Heart right ventricle (tissue), 16 donors: ENCODE data around the gene OR14C36. TPM values are rescaled to one million over a fixed set of nuclear protein-coding genes. Genes with fewer than 3 reads are reported as not detected.

ENCODE experiments used
- ATAC-seq, 8 donors: fragments of 200-7000 bp; cut with Tn5 transposase; one replicate each; pipeline ENCODE4 v1.9.1; 2020; ENCODE audit warnings: mild to moderate bottlenecking in 8 of 8, moderate library complexity in 8 of 8, moderate number of reproducible peaks in 1 of 8
- DNase-seq, 2 donors: peaks; one replicate each; pipeline ENCODE4 v3.0.0-alpha.2; 2020
- H3K27ac ChIP-seq, 10 donors: fragments of 200-600 bp; sonication (generic) in 2 of 10; one replicate each; pipeline versions ENCODE4 v1.5.0 to v1.8.0; 2020 to 2022; ENCODE audit warnings: mild to moderate bottlenecking in 3 of 10
- H3K27me3 ChIP-seq, 7 donors: fragments of 200-600 bp; one replicate each; pipeline ENCODE4 v1.8.0; 2021 to 2022; ENCODE audit warnings: mild to moderate bottlenecking in 2 of 7
- H3K36me3 ChIP-seq, 9 donors: fragments of 200-600 bp; sonication (generic) in 1 of 9; one replicate each; pipeline versions ENCODE4 v1.5.0 to v1.8.0; 2020 to 2022; ENCODE audit warnings: mild to moderate bottlenecking in 2 of 9
- H3K4me1 ChIP-seq, 9 donors: fragments of 200-600 bp; sonication (generic) in 1 of 9; one replicate each; pipeline versions ENCODE4 v1.5.0 to v1.8.0; 2020 to 2022; ENCODE audit warnings: mild to moderate bottlenecking in 4 of 9
- H3K4me3 ChIP-seq, 10 donors: fragments of 200-600 bp; sonication (generic) in 2 of 10; one replicate each; pipeline versions ENCODE4 v1.5.0 to v1.8.0; 2020 to 2022; ENCODE audit warnings: mild to moderate bottlenecking in 7 of 10, moderate library complexity in 2 of 10
- H3K9me3 ChIP-seq, 11 donors: fragments of 200-600 bp in 10 of 11; sonication (generic) in 2 of 11; one replicate each; pipeline versions ENCODE4 v1.5.0 to v1.8.0; 2013 to 2022; ENCODE audit warnings: mild to moderate bottlenecking in 2 of 11, control low read depth in 1 of 11, moderate library complexity in 1 of 11
- WGBS, 2 donors: extraction: QIAGEN DNeasy Blood & Tissue Kit; methylation state at CpG; one replicate each; pipeline ENCODE4 v1.1.7; 2013; ENCODE audit warnings: inconsistent platforms in 1 of 2; 5-methylcytosine and 5-hydroxymethylcytosine counted together
- intact Hi-C, 10 donors: fragments of 100-400 bp; cut with DNase I; formaldehyde crosslinking; loops; one replicate each; pipeline versions ENCODE4 v1.11.1 to v1.14.2; 2022
- polyA plus RNA-seq, 2 donors: library from polyadenylated mRNA; stranded (reverse); fragments of 200-250 nt; gene quantifications; one replicate each; pipeline ENCODE4 v1.2.3, GENCODE V29; 2013
- total RNA-seq, 10 donors: library from RNA; stranded (reverse); fragmentation: NEBNext Ultra II Directional in 3 of 10; extraction: Animal tissue kit (Norgen Biotek cat#: 25700) in 3 of 10; gene quantifications; one replicate each; pipeline versions ENCODE4 v1.2.1 to v1.2.4, GENCODE V29; 2021 to 2023
- TF ChIP-seq, protein P1 (sequence below), 9 donors: fragments of 200-600 bp; sonication (generic) in 2 of 9; IDR thresholded peaks; one replicate each; pipeline versions ENCODE4 v1.5.0 to v1.8.0; 2021 to 2022; ENCODE audit warnings: antibody characterized with exemption in 9 of 9, mild to moderate bottlenecking in 5 of 9, moderate library complexity in 1 of 9
- donor health status: Arrhythmogenic right ventricular cardiomyopathy.
- donor health status: ischemic (EF 13 %, LVEDD 7.1; RV severe dilation, severe dysfunction).
- donor health status: healthy with polysubstance abuse.
- donor health status: DM: no; HTN: yes; CAD: no.
- donor health status: DM: no; HTN: no; CAD: no.
- donor health status: ischemic (EF 25% LVEDD 6.9; RV normal size, moderate dysfunction).
- donor health status: ischemic (EF 25% LVEDD 5.7; RV mildly dilated, moderate dysfunction).
- donor health status: healthy.
- donor health status: DM: yes; HTN: yes; CAD: no.
- donor health status: Ischemic cardiomyopathy.
- donor health status: ischemic (EF 35%, LVEDD 5.7; RV mildly dilated, moderate dysfunction).
- donor health status: nonischemic (EF 11% LVEDD 7.7; RV severe dilation, severe dysfunction).
- donor health status: DM: yes; HTN: yes; CAD: no.
- donor health status: PGD.
- donor health status: ischemic (EF 29% LVEDD 5.4; RV normal size, mild dysfunction).
- donor health status: nonischemic (EF 23%, LVEDD 6.1; RV moderate dilation, normal function).

Gene OR14C36
- total and polyA plus RNA-seq, 12 donors = not detected

DNA sequence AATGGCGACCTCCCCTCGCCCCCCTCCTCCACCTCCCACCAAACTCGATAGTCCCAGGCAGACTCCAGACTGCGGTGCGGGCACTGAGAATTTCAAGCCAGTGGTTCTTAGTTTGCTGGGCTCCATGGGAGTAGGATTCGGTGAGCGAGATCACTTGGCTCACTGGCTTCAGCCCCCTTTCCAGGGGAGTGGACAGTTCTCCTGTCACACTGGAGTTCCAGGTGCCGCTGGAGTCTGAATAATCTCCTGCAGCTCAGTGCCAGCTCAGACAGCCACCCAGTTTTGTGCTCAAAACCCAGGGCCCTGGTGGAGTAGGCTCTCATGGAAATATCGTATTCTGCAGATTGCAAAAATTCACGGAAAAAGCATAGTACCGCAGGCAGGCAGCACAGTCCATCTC lies 31.8 kb upstream of the OR14C36 start:
- no peaks in the 10 kb centered on the region for H3K27me3 ChIP-seq
- H3K4me1 ChIP-seq = no peaks in the 10 kb centered on the region
- ATAC-seq = no peak
- H3K4me3 ChIP-seq = no peak overlapping the region
- H3K9me3 ChIP-seq = peaks cover 0 to 34% (median 8%) of the 10 kb centered on the region in 11 donors
- H3K36me3 ChIP-seq = no peaks in the 10 kb centered on the region
- H3K27ac ChIP-seq = no peak overlapping the region
- WGBS, 2 donors = 76 to 84% methylated on average over 11 of the region's 11 CpGs
- TF ChIP-seq, protein P1, sequence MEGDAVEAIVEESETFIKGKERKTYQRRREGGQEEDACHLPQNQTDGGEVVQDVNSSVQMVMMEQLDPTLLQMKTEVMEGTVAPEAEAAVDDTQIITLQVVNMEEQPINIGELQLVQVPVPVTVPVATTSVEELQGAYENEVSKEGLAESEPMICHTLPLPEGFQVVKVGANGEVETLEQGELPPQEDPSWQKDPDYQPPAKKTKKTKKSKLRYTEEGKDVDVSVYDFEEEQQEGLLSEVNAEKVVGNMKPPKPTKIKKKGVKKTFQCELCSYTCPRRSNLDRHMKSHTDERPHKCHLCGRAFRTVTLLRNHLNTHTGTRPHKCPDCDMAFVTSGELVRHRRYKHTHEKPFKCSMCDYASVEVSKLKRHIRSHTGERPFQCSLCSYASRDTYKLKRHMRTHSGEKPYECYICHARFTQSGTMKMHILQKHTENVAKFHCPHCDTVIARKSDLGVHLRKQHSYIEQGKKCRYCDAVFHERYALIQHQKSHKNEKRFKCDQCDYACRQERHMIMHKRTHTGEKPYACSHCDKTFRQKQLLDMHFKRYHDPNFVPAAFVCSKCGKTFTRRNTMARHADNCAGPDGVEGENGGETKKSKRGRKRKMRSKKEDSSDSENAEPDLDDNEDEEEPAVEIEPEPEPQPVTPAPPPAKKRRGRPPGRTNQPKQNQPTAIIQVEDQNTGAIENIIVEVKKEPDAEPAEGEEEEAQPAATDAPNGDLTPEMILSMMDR (IDR thresholded peaks at IDR 0.05) = no peak
- no peak for DNase-seq
- intact Hi-C loops = no loop called here

DNA sequence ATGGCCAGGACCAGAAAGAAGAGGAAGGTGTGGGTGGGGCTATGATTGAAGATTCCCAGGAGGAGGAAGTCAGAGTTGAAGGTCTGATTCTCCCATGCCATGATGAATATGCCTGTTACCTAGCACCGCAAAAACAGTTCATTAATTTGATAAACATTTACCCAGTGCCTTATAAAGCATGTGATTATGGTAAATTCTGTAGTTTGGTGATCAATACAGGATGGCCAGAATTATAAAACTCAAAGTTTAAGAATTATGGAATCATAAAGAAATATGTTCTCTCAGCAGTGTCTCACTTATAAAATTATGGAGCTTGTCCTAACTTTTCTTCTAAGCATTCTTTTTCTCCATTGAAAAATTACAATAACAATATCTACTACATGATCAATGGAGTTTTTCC lies 24.1 kb upstream of the OR14C36 start, which contains the start of gene OR2M7:
TSS of gene OR2M7 (minus strand) at position 101 of the 400 bp plus-strand sequence. CDS start at position 101, 0 bp downstream.
- Histone ChIP-seq H3K4me1 (no peaks in the 10 kb centered on the region), H3K27ac (no peak within 1 kb of the TSS), H3K27me3 (no peaks in the 10 kb centered on the region), H3K4me3 (no peak within 1 kb of the TSS), H3K9me3 (peaks cover 0 to 3% (median 0%) of the 10 kb centered on the region in 11 donors), H3K36me3 (no peaks in the 10 kb centered on the region)
- TF ChIP-seq, protein P1 (IDR thresholded peaks at IDR 0.05) = no peak
- WGBS, 2 donors = 88 to 89% methylated on average over 1 of the region's 1 CpG
- DNase-seq (no peak), ATAC-seq (no peak)
- intact Hi-C loops = no loop called here

DNA sequence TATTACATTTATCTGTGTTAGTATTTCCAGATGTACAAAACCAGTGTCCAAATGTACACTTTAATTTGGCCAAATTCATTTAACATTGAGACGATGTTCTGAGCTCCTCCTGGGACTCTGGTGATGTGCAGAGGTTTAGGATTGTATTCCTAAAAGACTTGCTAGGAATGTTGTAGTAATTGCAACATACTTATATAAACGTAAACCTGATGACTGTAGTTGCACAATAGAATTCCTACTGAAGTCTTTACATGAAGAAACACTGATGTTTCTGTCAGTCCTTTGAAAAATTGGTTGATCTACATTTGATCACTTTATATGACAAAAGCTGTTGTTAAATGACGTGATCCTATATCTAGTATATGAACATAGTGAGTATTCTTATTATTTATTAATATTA lies 5.1 kb upstream of the OR14C36 start:
- ATAC-seq (no peak), DNase-seq (no peak)
- WGBS, 2 donors = 40 to 42% methylated on average over 3 of the region's 3 CpGs
- no peaks in the 10 kb centered on the region for H3K27me3 ChIP-seq
- no peaks in the 10 kb centered on the region for H3K36me3 ChIP-seq
- H3K9me3 ChIP-seq = no peaks in the 10 kb centered on the region
- no peak overlapping the region for H3K27ac ChIP-seq
- TF ChIP-seq, protein P1 (IDR thresholded peaks at IDR 0.05) = no peak
- no peaks in the 10 kb centered on the region for H3K4me1 ChIP-seq
- H3K4me3 ChIP-seq = no peak overlapping the region
- intact Hi-C loops = no loop called here

DNA sequence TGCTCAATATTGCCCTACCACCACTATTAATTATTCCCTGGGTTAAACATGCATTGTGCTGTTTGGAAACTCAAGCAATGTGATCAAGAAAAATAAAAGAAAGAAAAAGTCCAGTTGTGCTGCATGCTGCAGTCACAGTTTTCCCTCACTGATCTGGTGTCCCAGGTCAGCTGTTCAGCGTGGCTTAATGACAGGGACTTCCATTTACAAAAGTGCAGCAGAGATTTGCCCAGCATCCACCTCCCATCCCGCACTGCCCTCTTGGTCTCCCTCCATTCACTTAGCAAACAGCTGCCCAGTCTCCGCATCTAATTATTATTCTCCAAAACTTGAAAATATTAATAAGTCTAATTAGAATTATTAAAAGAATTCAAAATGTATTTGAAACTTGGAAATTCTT lies 10.8 kb downstream of the OR14C36 start:
- Histone ChIP-seq H3K9me3 (peaks cover 0 to 11% (median 1%) of the 10 kb centered on the region in 11 donors), H3K27ac (no peak overlapping the region), H3K36me3 (no peaks in the 10 kb centered on the region), H3K4me1 (no peaks in the 10 kb centered on the region), H3K27me3 (peaks cover 0 to 9% (median 0%) of the 10 kb centered on the region in 7 donors), H3K4me3 (no peak overlapping the region)
- 66 to 77% methylated on average over 3 of the region's 3 CpGs for WGBS, 2 donors
- no peak for ATAC-seq
- intact Hi-C loops = no loop called here
- no peak for DNase-seq
- TF ChIP-seq, protein P1 (IDR thresholded peaks at IDR 0.05) = no peak
